Fibroblast of mammary gland (primary cell): ENCODE measurements around the gene NXPH3.

Source experiments
- DNase-seq: peaks from one replicate; pipeline ENCODE4 v3.0.0-alpha.2; 2010; ENCODE audit warnings: low read depth
- H3K4me3 ChIP-seq: 2 replicates; pipeline ENCODE4 v1.5.1; 2011; ENCODE audit warnings: low read depth, mild to moderate bottlenecking, low read length, moderate library complexity; ENCODE audit not compliant: control insufficient read depth
- CTCF ChIP-seq: conservative IDR thresholded peaks from 2 replicates; pipeline ENCODE4 v1.5.1; 2011; ENCODE audit warnings: low read depth, low read length, inconsistent platforms; ENCODE audit not compliant: control insufficient read depth, insufficient read depth

NXPH3 gene

DNA sequence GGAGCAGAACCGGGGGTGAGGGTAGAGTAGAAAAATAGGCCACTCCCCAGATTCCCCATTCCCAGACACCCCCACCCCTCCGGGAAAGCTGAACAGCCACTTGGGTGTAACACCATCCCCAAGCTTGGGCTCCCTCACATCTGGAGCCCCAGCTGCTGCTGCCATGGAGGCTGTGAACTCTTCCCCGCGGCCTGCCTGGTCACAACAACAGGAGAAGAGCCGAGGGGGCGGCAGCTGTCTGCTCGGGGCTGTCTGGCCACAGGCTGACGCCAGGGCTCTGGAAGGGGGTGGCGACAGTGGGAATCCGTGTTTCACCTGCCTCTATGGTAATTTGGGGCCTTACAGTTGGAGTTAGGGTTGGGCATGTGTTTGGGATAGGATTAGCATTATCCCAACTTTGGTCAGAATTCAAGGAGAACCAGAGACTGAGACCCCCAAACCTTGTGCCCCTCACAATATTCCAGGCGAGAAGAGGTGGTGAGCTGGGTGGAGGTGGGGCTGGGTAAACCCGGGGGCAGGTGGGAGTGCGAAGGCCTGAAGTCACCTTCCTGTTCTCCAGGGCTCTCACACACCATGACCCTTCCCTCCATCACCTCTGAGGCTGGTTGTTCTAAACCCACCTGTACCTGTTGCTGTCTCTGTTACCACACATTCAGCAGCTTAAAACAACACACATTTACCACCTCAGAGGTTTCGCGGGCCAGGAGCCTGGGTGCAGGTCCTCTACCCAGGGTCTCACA lies 29.7 kb upstream of the NXPH3 start:
- no peak for DNase-seq
- TF ChIP-seq CTCF: no peak
- no peak overlapping the region for H3K4me3 ChIP-seq

GRCh38 chr17:49546546-49547535 lies 28.8 kb upstream of the NXPH3 start:
- no peak overlapping the region for H3K4me3 ChIP-seq
- DNase-seq: no peak
- TF ChIP-seq CTCF: no peak

GRCh38 chr17:49547566-49547965 lies 28.1 kb upstream of the NXPH3 start:
- no peak for TF ChIP-seq CTCF
- DNase-seq: no peak
- no peak overlapping the region for H3K4me3 ChIP-seq

GRCh38 chr17:49548051-49548505 lies 27.6 kb upstream of the NXPH3 start:
- no peak for DNase-seq
- H3K4me3 ChIP-seq: no peak overlapping the region
- no peak for TF ChIP-seq CTCF

GRCh38 chr17:49548506-49549310 lies 27.0 kb upstream of the NXPH3 start:
- no peak overlapping the region for H3K4me3 ChIP-seq
- DNase-seq: peak; percentile 51
- TF ChIP-seq CTCF: peak; percentile 79

DNA sequence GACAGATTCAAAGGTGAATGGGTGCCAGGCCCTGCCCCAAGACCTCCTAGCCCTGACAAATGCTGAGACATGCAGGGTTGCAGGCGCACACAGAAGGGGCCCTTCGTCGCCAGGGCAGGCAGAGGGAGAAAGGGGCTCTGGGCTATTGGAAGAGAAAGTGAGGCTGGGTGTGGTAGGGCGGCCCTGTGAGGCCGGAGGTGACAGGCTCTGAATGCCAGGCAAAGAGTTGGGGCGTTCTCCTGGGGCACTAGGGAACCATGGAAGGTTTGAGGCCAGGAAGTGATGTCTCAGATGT lies 26.4 kb upstream of the NXPH3 start:
- DNase-seq: no peak
- no peak for TF ChIP-seq CTCF
- H3K4me3 ChIP-seq: no peak overlapping the region
